ENCODE results near the gene GPR160. TPM values are rescaled to one million over a fixed set of nuclear protein-coding genes. Genes with fewer than 3 reads are reported as not detected.

The GPR160 gene
- total and polyA plus RNA-seq, 2 of the 13 experiments (the other 11 are each of a cell fraction or from before 2014, with no cell fraction given): 12.1 to 23.2 TPM

- 97% methylated on average over 5 of the region's 5 CpGs for WGBS (ENCODE audit: low lambda C conversion rate)
- CTCF ChIA-PET (ENCODE audit: low intra/inter-chr PET ratio, low total read pairs): no interaction called here
- TF ChIP-seq ELF3 (CRISPR knock-in tag; IDR thresholded peaks at IDR 0.05) (no peak), ZFP37 (CRISPR knock-in tag; IDR thresholded peaks at IDR 0.05; ENCODE audit: borderline replicate concordance) (no peak), NCOA2 (CRISPR knock-in tag; IDR thresholded peaks at IDR 0.05) (no peak), ZNF337 (CRISPR knock-in tag; IDR thresholded peaks at IDR 0.05; ENCODE audit: borderline replicate concordance, low read depth) (no peak), ZNF136 (CRISPR knock-in tag; IDR thresholded peaks at IDR 0.05; ENCODE audit: low read depth) (no peak), BORCS8-MEF2B (CRISPR knock-in tag; IDR thresholded peaks at IDR 0.05) (no peak), ZFAT (CRISPR knock-in tag; conservative IDR thresholded peaks at IDR 0.05) (no peak), ZNF180 (CRISPR knock-in tag; IDR thresholded peaks at IDR 0.05; ENCODE audit: borderline replicate concordance, low read depth) (no peak), ZNF616 (CRISPR knock-in tag; IDR thresholded peaks at IDR 0.05; ENCODE audit: low read depth) (no peak), SCMH1 (CRISPR knock-in tag; IDR thresholded peaks at IDR 0.05; ENCODE audit: borderline replicate concordance) (no peak), ZNF317 (CRISPR knock-in tag; IDR thresholded peaks at IDR 0.05) (no peak), KDM1A (CRISPR knock-in tag; IDR thresholded peaks at IDR 0.05) (no peak), ZNF468 (CRISPR knock-in tag; IDR thresholded peaks at IDR 0.05) (no peak), AHDC1 (CRISPR knock-in tag; IDR thresholded peaks at IDR 0.05; ENCODE audit: borderline replicate concordance) (no peak), EEA1 (CRISPR knock-in tag; IDR thresholded peaks at IDR 0.05; ENCODE audit: borderline replicate concordance) (no peak), SNAPC2 (CRISPR knock-in tag; IDR thresholded peaks at IDR 0.05) (no peak), SMAD9 (CRISPR knock-in tag; IDR thresholded peaks at IDR 0.05) (no peak)
Observed at GRCh38 chr3:169992781-169993180, 45.0 kb upstream of the GPR160 start.

More at GRCh38 chr3:169992781-169993180, 45.0 kb upstream of the GPR160 start:
- no peak for FAIRE-seq
- in situ Hi-C loops (cut with HindIII; ENCODE audit: extremely low pct_ligation_motif_present, low pct_unique_long_range_greater_than_20kb): no loop called here
- H3K4me1 ChIP-seq (ENCODE audit: insufficient read depth, low read length): no peaks in the 10 kb centered on the region
- H2AFZ ChIP-seq (ENCODE audit: low read length): no peak overlapping the region
- intact Hi-C loops (cut with micrococcal nuclease; ENCODE audit: unreplicated experiment): no loop called here
- no peaks in the 10 kb centered on the region for H3K79me2 ChIP-seq (ENCODE audit: insufficient read depth, low read length)
- H3K4me2 ChIP-seq (ENCODE audit: low read depth, low read length): no peak overlapping the region
- H3K9ac ChIP-seq (ENCODE audit: insufficient read depth, low read depth, low read length): no peak overlapping the region
- no TSS peak for BruUV-seq (replicated peaks)
- H3K36me3 ChIP-seq (replicated peaks in 1 of 2; ENCODE audit: control insufficient read depth in 1 of 2, insufficient read depth in 2 of 2, low read length in 2 of 2): peaks cover 8 to 30% of the 10 kb centered on the region in 2 experiments; a peak in 3 of 5 replicates
- H4K20me1 ChIP-seq (ENCODE audit: insufficient read depth, low read length): no peaks in the 10 kb centered on the region
- H3K9me3 ChIP-seq (ENCODE audit: low read length): no peaks in the 10 kb centered on the region
- H3K27me3 ChIP-seq (ENCODE audit: control insufficient read depth in 1 of 2, insufficient read depth in 2 of 2, low read length in 2 of 2): no peaks in the 10 kb centered on the region
- no peak overlapping the region for H3K4me3 ChIP-seq (replicated peaks in 1 of 3; ENCODE audit: insufficient read depth in 1 of 3, low read depth in 2 of 3, low read length in 3 of 3)
- POLR2A ChIA-PET: no interaction called here
- no peak for DNase-seq (ENCODE audit: low spot score)
- no peak overlapping the region for H3K27ac ChIP-seq (ENCODE audit: extremely low read length, insufficient read depth, low read length)
- no peak for ATAC-seq
